Hepatocyte (in vitro differentiated cells): ENCODE measurements around the gene OBSCN. TPM values are rescaled to one million over a fixed set of nuclear protein-coding genes. Genes with fewer than 3 reads are reported as not detected.

Source experiments
- DNase-seq: peaks from one replicate; pipeline ENCODE4 v3.0.0-alpha.2; 2016; ENCODE audit warnings: low spot score
- H2AFZ ChIP-seq: fragments of 200-600 bp; sonication (generic); 2 replicates; pipeline ENCODE4 v1.6.0; 2016; ENCODE audit warnings: antibody characterized with exemption, mild to moderate bottlenecking
- H3K27ac ChIP-seq: fragments of 200-600 bp; sonication (generic); 2 replicates; pipeline ENCODE4 v1.5.1; 2016; ENCODE audit warnings: mild to moderate bottlenecking
- H3K27me3 ChIP-seq: fragments of 200-600 bp; sonication (generic); 2 replicates; pipeline ENCODE4 v1.6.1; 2016
- H3K36me3 ChIP-seq: fragments of 200-600 bp; sonication (generic); replicated peaks from 2 replicates; pipeline ENCODE4 v1.5.1; 2016; ENCODE audit warnings: low read depth; ENCODE audit not compliant: insufficient read depth
- H3K4me1 ChIP-seq: fragments of 200-600 bp; sonication (generic); 2 replicates; pipeline ENCODE4 v1.5.1; 2016; ENCODE audit warnings: mild to moderate bottlenecking, moderate library complexity; ENCODE audit not compliant: insufficient read depth
- H3K4me2 ChIP-seq: fragments of 200-600 bp; sonication (generic); 2 replicates; pipeline ENCODE4 v1.6.0; 2016
- H3K4me3 ChIP-seq: fragments of 200-600 bp; sonication (generic); 2 replicates; pipeline ENCODE4 v1.5.1; 2016; ENCODE audit warnings: mild to moderate bottlenecking
- H3K79me2 ChIP-seq: fragments of 200-600 bp; sonication (generic); 2 replicates; pipeline ENCODE4 v1.6.0; 2017; ENCODE audit warnings: mild to moderate bottlenecking
- H3K9me2 ChIP-seq: fragments of 200-600 bp; sonication (generic); replicated peaks from 2 replicates; pipeline ENCODE4 v1.6.0; 2017; ENCODE audit warnings: mild to moderate bottlenecking; ENCODE audit not compliant: insufficient read depth
- H3K9me3 ChIP-seq: fragments of 200-600 bp; sonication (generic); 2 replicates; pipeline ENCODE4 v1.5.1; 2016; ENCODE audit warnings: low read depth, mild to moderate bottlenecking
- H4K20me1 ChIP-seq: fragments of 200-600 bp; sonication (generic); 2 replicates; pipeline ENCODE4 v1.6.0; 2016; ENCODE audit warnings: mild to moderate bottlenecking; ENCODE audit not compliant: insufficient read depth, poor library complexity, severe bottlenecking
- CTCF ChIP-seq: fragments of 200-600 bp; sonication (generic); IDR thresholded peaks from 2 replicates; pipeline ENCODE4 v1.5.1; 2016; ENCODE audit warnings: antibody characterized with exemption, mild to moderate bottlenecking; ENCODE audit not compliant: poor library complexity
- EZH2 ChIP-seq: fragments of 200-600 bp; sonication (generic); IDR thresholded peaks from 2 replicates; pipeline ENCODE4 v1.6.1; 2016; ENCODE audit warnings: antibody characterized with exemption, mild to moderate bottlenecking, borderline replicate concordance
- EZH2phosphoT487 ChIP-seq: fragments of 200-600 bp; sonication (generic); IDR thresholded peaks from one replicate; pipeline ENCODE4 v1.6.1; 2018; ENCODE audit warnings: antibody characterized with exemption, mild to moderate bottlenecking, low read depth, moderate library complexity; ENCODE audit not compliant: unreplicated experiment, severe bottlenecking
- WGBS: methylation state at CpG from one replicate; pipeline ENCODE4 v1.1.6; 2016; ENCODE audit warnings: low lambda C conversion rate; ENCODE audit errors: missing lambda C conversion rate; 5-methylcytosine and 5-hydroxymethylcytosine counted together
- polyA plus RNA-seq: library from polyadenylated mRNA; unstranded; fragments of >200 nt; fragmentation: Nextera tagmentation; extraction: Ambion mirVana; gene quantifications from 2 replicates; pipeline ENCODE4 v1.2.1, GENCODE V29; 2016
- total RNA-seq: library from RNA; depleted of rRNA; stranded (reverse); fragments of >200 nt; gene quantifications from 2 replicates; pipeline ENCODE4 v1.2.3, GENCODE V29; 2014

The OBSCN gene
- total and polyA plus RNA-seq, 2 experiments from 2014 or later: 15.0 to 22.4 TPM

DNA sequence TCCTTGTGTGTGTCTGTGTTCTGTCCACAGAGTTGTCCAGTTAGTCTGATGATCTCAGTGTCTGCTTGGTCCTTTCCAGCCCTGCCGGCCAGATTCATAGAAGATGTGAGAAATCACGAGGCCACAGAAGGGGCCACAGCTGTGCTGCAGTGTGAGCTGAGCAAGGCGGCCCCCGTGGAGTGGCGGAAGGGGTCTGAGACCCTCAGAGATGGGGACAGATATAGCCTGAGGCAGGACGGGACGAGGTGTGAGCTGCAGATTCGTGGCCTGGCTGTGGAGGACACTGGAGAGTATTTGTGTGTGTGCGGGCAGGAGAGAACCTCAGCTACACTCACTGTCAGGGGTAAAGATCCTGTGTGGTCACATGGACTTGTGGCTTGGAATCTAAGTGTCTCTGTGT, 95.8 kb downstream of the OBSCN start:
- Histone ChIP-seq H3K27ac (no peak overlapping the region), H3K9me2 (no peaks in the 10 kb centered on the region), H3K4me3 (no peak overlapping the region), H2AFZ (no peak overlapping the region), H3K79me2 (no peaks in the 10 kb centered on the region), H3K36me3 (no peaks in the 10 kb centered on the region), H3K9me3 (no peaks in the 10 kb centered on the region), H4K20me1 (no peaks in the 10 kb centered on the region), H3K27me3 (no peaks in the 10 kb centered on the region), H3K4me2 (no peak overlapping the region), H3K4me1 (no peaks in the 10 kb centered on the region)
- 90% methylated on average over 9 of the region's 9 CpGs for WGBS
- TF ChIP-seq EZH2 (no peak), CTCF (no peak), EZH2phosphoT487 (no peak)
- no peak for DNase-seq

DNA sequence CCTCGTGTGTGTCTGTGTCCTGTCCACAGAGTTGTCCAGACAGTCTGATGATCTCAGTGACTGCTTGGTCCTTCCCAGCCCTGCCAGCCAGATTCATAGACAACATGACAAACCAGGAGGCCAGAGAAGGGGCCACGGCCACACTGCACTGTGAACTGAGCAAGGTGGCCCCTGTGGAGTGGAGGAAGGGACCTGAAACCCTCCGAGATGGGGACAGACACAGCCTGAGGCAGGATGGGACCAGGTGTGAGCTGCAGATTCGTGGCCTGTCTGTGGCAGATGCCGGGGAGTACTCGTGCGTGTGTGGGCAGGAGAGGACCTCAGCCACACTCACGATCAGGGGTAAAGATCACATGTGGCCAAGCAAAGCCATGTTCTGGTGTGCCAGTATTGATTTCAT, 96.4 kb downstream of the OBSCN start:
- TF ChIP-seq CTCF: no peak
- TF ChIP-seq EZH2phosphoT487: no peak
- TF ChIP-seq EZH2: no peak
- H3K4me2 ChIP-seq: no peak overlapping the region
- H3K36me3 ChIP-seq: no peaks in the 10 kb centered on the region
- H4K20me1 ChIP-seq: no peaks in the 10 kb centered on the region
- no peak for DNase-seq
- no peak overlapping the region for H3K4me3 ChIP-seq
- H3K27ac ChIP-seq: no peak overlapping the region
- no peaks in the 10 kb centered on the region for H3K9me3 ChIP-seq
- H3K27me3 ChIP-seq: no peaks in the 10 kb centered on the region
- H3K4me1 ChIP-seq: no peaks in the 10 kb centered on the region
- H2AFZ ChIP-seq: no peak overlapping the region
- no peaks in the 10 kb centered on the region for H3K9me2 ChIP-seq
- no peaks in the 10 kb centered on the region for H3K79me2 ChIP-seq
- 96% methylated on average over 8 of the region's 8 CpGs for WGBS

DNA sequence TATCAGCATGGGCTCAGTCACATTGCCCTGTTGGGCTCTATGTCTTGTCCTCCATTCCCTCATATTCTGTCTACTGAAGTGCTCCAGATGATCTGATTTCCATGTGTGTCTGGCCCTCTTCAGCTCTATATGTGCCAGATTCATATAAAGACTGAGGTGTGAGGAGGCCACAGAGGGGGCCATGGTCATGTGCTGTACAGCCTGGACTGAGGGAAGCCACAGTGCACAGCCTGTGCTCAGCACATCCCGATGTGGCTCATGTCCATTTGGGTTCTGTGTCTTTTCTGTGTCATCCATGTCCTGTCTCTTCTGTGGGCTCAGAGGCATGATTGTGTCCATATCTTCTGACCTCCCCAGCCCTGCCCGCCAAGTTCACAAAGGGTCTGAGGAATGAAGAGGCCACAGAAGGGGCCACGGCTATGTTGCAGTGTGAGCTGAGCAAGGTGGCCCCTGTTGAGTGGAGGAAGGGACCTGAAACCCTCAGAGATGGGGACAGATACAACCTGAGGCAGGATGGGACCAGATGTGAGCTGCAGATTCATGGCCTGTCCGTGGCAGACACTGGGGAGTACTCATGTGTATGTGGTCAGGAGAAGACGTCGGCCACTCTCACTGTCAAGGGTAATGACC, 97.0 kb downstream of the OBSCN start:
- H3K27ac ChIP-seq: no peak overlapping the region
- no peak overlapping the region for H3K4me2 ChIP-seq
- H3K9me2 ChIP-seq: no peaks in the 10 kb centered on the region
- H3K36me3 ChIP-seq: no peaks in the 10 kb centered on the region
- no peaks in the 10 kb centered on the region for H3K27me3 ChIP-seq
- no peaks in the 10 kb centered on the region for H3K4me1 ChIP-seq
- WGBS: 90% methylated on average over 6 of the region's 6 CpGs
- no peak for DNase-seq
- no peak overlapping the region for H3K4me3 ChIP-seq
- H3K9me3 ChIP-seq: no peaks in the 10 kb centered on the region
- H4K20me1 ChIP-seq: no peaks in the 10 kb centered on the region
- H2AFZ ChIP-seq: no peak overlapping the region
- H3K79me2 ChIP-seq: no peaks in the 10 kb centered on the region
- TF ChIP-seq EZH2phosphoT487: no peak
- TF ChIP-seq EZH2: no peak
- TF ChIP-seq CTCF: no peak

DNA sequence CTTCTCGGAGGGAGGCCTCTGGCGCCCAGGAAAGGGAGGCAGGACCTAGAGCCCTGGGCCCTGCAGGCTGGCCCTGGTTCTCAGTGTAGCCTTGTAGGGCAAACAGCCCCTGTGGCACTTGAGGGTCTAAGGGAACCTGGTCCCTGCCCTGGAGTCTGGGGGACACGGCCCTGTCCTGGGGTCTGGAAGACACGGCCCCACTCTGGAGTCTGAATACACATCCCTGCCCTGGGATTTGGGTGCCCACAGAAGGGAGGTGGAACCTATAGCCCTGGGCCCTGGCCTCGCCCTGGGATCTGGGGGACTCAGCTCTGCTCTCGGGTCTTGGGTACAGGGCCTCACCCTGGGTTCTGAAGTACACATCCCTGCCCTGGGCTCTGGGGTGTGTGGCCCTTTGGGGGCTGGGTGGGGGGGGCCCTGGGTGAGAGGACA, 97.9 kb downstream of the OBSCN start:
- no peak overlapping the region for H3K4me3 ChIP-seq
- 92% methylated on average over 6 of the region's 6 CpGs for WGBS

More for the DNA sequence above, 97.9 kb downstream of the OBSCN start:
- DNase-seq: no peak
- Histone ChIP-seq H3K79me2 (no peaks in the 10 kb centered on the region), H3K27ac (no peak overlapping the region), H4K20me1 (no peaks in the 10 kb centered on the region), H3K9me3 (no peaks in the 10 kb centered on the region), H3K36me3 (no peaks in the 10 kb centered on the region), H3K27me3 (no peaks in the 10 kb centered on the region), H3K4me1 (no peaks in the 10 kb centered on the region), H3K4me2 (no peak overlapping the region), H3K9me2 (no peaks in the 10 kb centered on the region), H2AFZ (no peak overlapping the region)
- TF ChIP-seq CTCF (no peak), EZH2phosphoT487 (no peak), EZH2 (no peak)
